Brain microvascular endothelial cell (primary cell): Measurements from ENCODE around the gene GSE1.
A peak's percentile ranks its signal among the peaks of the same experiment; 100 is the strongest.

Source experiments
- DNase-seq: peaks from one replicate; pipeline ENCODE4 v3.0.0-alpha.2; 2020
- H3K27ac ChIP-seq: fragments of 250-450 bp; sonication (Bioruptor Pico); 2 replicates; pipeline ENCODE4 v1.5.1; 2020; ENCODE audit warnings: mild to moderate bottlenecking, moderate library complexity
- H3K27me3 ChIP-seq: fragments of 250-450 bp; sonication (Bioruptor Pico); replicated peaks from 2 replicates; pipeline ENCODE4 v1.5.1; 2020; ENCODE audit warnings: mild to moderate bottlenecking
- H3K36me3 ChIP-seq: fragments of 250-450 bp; sonication (Bioruptor Pico); replicated peaks from 2 replicates; pipeline ENCODE4 v1.5.1; 2020; ENCODE audit warnings: mild to moderate bottlenecking
- H3K4me3 ChIP-seq: 2 replicates; pipeline ENCODE4 v1.5.1; 2011; ENCODE audit warnings: low read depth, mild to moderate bottlenecking, control low read depth, low read length, moderate library complexity
- CTCF ChIP-seq: IDR thresholded peaks from 2 replicates; pipeline ENCODE4 v1.5.1; 2011; ENCODE audit warnings: low read depth, mild to moderate bottlenecking, moderate library complexity, low read length, control low read depth, inconsistent platforms; ENCODE audit errors: missing control alignments
- in situ Hi-C: cut with HindIII; loops from 2 replicates; pipeline ENCODE4 v1.10.0; 2017; ENCODE audit warnings: low sequenced_read_pairs, low pct_ligation_motif_present

Gene GSE1

GRCh38 chr16:85628265-85628556 is 15.1 kb downstream of the GSE1 start:
- in situ Hi-C loops, result no loop called here

GRCh38 chr16:85628645-85629044 is 15.5 kb downstream of the GSE1 start:
- DNase-seq, result no peak
- no peak overlapping the region for H3K4me3 ChIP-seq
- H3K27me3 ChIP-seq, result no peaks in the 10 kb centered on the region
- TF ChIP-seq CTCF, result peak; percentile 33
- H3K27ac ChIP-seq, result no peak overlapping the region
- in situ Hi-C loops, result no loop called here
- H3K36me3 ChIP-seq, result no peaks in the 10 kb centered on the region

More at GRCh38 chr16:85628265-85628556, 15.1 kb downstream of the GSE1 start:
- H3K36me3 ChIP-seq, result no peaks in the 10 kb centered on the region
- no peak overlapping the region for H3K4me3 ChIP-seq
- no peak overlapping the region for H3K27ac ChIP-seq
- no peak for DNase-seq
- no peaks in the 10 kb centered on the region for H3K27me3 ChIP-seq
- TF ChIP-seq CTCF, result no peak

- in situ Hi-C loops, result no loop called here
- DNase-seq, result no peak
- no peak overlapping the region for H3K4me3 ChIP-seq
- no peak for TF ChIP-seq CTCF
- no peaks in the 10 kb centered on the region for H3K36me3 ChIP-seq
- H3K27ac ChIP-seq, result no peak overlapping the region
- H3K27me3 ChIP-seq, result no peaks in the 10 kb centered on the region
Observed at GRCh38 chr16:85629326-85629725, 16.2 kb downstream of the GSE1 start.

DNA sequence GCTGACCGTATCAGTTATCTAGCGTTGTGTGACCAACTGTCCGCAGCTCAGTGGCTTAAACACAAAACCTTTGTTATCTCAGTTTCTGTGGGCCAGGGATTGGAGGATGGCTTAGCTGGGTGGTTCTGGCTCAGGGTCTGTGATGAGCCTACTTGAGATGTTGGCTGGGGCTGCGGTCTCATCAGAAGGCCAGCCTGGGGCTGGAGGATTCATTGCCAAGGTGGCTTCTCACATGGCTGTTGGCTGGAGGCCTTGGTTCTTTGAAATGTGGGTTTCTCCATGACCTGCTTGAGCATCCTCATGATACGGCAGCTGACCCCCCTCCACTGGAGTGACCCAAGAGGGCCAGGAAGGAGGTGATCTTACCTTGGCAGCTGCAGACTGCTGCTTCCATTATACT is 16.7 kb downstream of the GSE1 start:
- no peak for TF ChIP-seq CTCF
- Histone ChIP-seq H3K36me3 (no peaks in the 10 kb centered on the region), H3K4me3 (no peak overlapping the region), H3K27ac (no peak overlapping the region), H3K27me3 (no peaks in the 10 kb centered on the region)
- no peak for DNase-seq
- in situ Hi-C loops, result no loop called here

DNA sequence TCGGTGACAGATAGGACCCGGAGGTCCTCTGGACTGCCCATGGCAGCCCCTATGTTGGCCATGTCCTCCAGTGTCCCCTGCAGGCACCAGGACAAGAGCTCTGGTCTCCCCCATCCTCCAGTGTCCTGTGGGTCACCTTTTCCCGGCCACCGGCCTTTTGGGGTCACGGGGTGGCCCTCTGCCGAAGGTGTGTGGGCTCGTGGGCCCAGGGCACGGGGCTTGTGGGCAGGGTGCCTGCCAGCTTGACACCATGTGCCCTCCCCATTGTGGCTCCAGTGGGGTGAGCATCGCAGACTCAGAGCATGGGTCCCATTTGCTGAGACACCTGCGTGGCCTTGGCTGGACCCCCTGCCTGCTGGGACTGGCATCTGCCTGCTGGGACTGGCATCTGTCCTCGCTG is 18.1 kb downstream of the GSE1 start:
- Histone ChIP-seq H3K4me3 (no peak overlapping the region), H3K27me3 (no peaks in the 10 kb centered on the region), H3K27ac (no peak overlapping the region), H3K36me3 (no peaks in the 10 kb centered on the region)
- in situ Hi-C loops, result no loop called here
- no peak for TF ChIP-seq CTCF
- DNase-seq, result no peak

DNA sequence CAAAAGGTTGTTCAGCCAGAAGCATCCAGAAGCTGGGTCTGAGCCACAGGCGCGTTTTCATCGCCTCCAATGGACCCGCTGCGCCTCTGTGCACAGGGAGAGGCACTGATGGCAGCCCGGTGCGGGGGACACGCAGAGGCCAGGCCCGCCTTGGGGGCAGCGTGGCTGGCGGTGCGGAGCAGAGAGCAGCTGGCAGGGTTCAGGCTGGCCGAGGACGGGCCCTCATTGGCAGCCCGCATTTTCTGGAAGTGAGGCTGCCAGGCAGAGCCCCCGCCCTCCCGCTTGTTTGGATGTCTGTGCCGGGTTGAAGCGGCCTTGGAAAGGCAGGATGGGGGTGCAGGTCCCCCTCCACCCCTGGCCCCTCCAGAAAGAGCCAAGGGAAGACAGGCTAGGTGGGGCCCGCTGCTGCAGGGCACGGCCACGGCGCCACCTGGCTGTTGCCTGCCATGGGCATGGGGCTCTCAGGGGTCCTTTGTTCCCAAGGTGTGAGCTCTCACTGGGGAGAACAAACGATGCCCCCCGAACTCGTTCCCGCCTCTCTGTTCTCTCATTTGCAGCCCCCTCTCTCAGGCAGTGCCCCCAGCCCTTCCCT is 18.8 kb downstream of the GSE1 start:
- Histone ChIP-seq H3K36me3 (no peaks in the 10 kb centered on the region), H3K27ac (no peak overlapping the region), H3K4me3 (no peak overlapping the region), H3K27me3 (no peaks in the 10 kb centered on the region)
- DNase-seq, result no peak
- in situ Hi-C loops, result no loop called here
- TF ChIP-seq CTCF, result peak; percentile 25
